ENCODE results near the gene ARMH2.

GRCh38 chr6:24798740-24799540, at the start of gene ARMH2:
- TF ChIP-seq POLR2AphosphoS5 (IDR thresholded peaks at IDR 0.05; ENCODE audit: low read depth) (no peak), JUNB (IDR thresholded peaks at IDR 0.05; ENCODE audit: unreplicated experiment) (no peak), CTCF (conservative IDR thresholded peaks at IDR 0.05; ENCODE audit: low read depth in 2 of 2) (no peak), ZNF462 (CRISPR knock-in tag; IDR thresholded peaks at IDR 0.05) (no peak), EZH2 (IDR thresholded peaks at IDR 0.05; ENCODE audit: low read depth, unreplicated experiment) (no peak)

Data from GM23338 (cell line).